Measurements from ENCODE around the gene RC3H1.

GRCh38 chr1:173970252-173970651 is 51.9 kb downstream of the RC3H1 start:
- TF ChIP-seq CTCF (IDR thresholded peaks at IDR 0.05) (no peak), POLR2AphosphoS5 (IDR thresholded peaks at IDR 0.05) (no peak)
